Epithelial cell of proximal tubule (primary cell): ENCODE data around the gene FBXO17. TPM values are rescaled to one million over a fixed set of nuclear protein-coding genes. Genes with fewer than 3 reads are reported as not detected.
"Not testable (repeated sequence)": the region's sequence is repeated elsewhere in the genome, so short reads cannot be mapped to it uniquely, and the experiment has no call there.

Source experiments
- DNase-seq: peaks from one replicate; pipeline ENCODE4 v3.0.0-alpha.2; 2011; ENCODE audit warnings: low read depth
- H3K4me3 ChIP-seq: 2 replicates; pipeline ENCODE4 v1.5.1; 2011; ENCODE audit warnings: low read depth, mild to moderate bottlenecking, low read length
- CTCF ChIP-seq: conservative IDR thresholded peaks from 2 replicates; pipeline ENCODE4 v1.5.1; 2012; ENCODE audit warnings: low read depth, mild to moderate bottlenecking, low read length
- total RNA-seq: library from RNA; depleted of rRNA; stranded (reverse); fragments of >200 nt; gene quantifications from 2 replicates; pipeline ENCODE4 v1.2.3, GENCODE V29; 2015

Gene FBXO17
- total RNA-seq, 1 donor from 2014 or later = 40.4 TPM

- H3K4me3 ChIP-seq = peak overlapping the region; percentile 14
- TF ChIP-seq CTCF = no peak
- no peak for DNase-seq
Observed at GRCh38 chr19:38949580-38950367, 25.8 kb downstream of the FBXO17 start.

- no peak for DNase-seq
- TF ChIP-seq CTCF = no peak
- no peak overlapping the region for H3K4me3 ChIP-seq
Observed at GRCh38 chr19:38946229-38947010, 29.1 kb downstream of the FBXO17 start.

GRCh38 chr19:38945562-38946228, 29.8 kb downstream of the FBXO17 start:
- no peak for DNase-seq
- no peak for TF ChIP-seq CTCF
- no peak overlapping the region for H3K4me3 ChIP-seq

- no peak for TF ChIP-seq CTCF
- no peak overlapping the region for H3K4me3 ChIP-seq
- DNase-seq = no peak
Observed at GRCh38 chr19:38944981-38945506, 30.5 kb downstream of the FBXO17 start.

GRCh38 chr19:38942471-38943181, 32.9 kb downstream of the FBXO17 start:
- no peak for DNase-seq
- TF ChIP-seq CTCF = no peak
- H3K4me3 ChIP-seq = no peak overlapping the region

- no peak for DNase-seq
- no peak overlapping the region for H3K4me3 ChIP-seq
- no peak for TF ChIP-seq CTCF
Observed at GRCh38 chr19:38941979-38942378, 33.6 kb downstream of the FBXO17 start.

GRCh38 chr19:38941466-38941865, 34.1 kb downstream of the FBXO17 start:
- DNase-seq, H3K4me3 ChIP-seq: not testable (repeated sequence)
